NCI-H1417 treated with DMSO at 0.1 percent for 48 hours (cell line): ENCODE measurements around the gene GLTPD2.
"Not testable (repeated sequence)": the region's sequence is repeated elsewhere in the genome, so short reads cannot be mapped to it uniquely, and the experiment has no call there.

Experiments used
- DNase-seq: peaks from one replicate; lab custom pipeline; 2025; lab: John Stamatoyannopoulos, UW

The GLTPD2 gene

DNA sequence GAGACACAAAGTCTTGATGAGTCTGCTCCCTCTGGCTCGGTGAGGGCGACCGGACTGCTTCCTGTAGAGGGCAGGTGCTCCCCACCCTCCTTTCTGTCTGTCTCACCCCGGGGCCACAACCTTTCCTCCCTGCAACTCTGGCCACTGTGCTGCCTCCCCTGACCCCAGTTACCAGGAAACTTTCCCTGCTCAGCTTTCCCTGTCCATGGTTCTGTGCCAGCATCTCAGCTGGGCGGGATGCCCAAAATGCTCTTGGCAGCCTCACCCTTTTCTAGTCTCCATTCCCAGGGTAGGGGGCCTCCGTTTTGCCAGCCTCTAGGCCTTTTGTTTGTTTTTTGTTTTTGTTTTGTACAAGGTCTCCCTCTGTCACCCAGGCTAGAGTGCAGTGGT lies 19.6 kb downstream of the GLTPD2 start:
- DNase-seq: no peak

DNA sequence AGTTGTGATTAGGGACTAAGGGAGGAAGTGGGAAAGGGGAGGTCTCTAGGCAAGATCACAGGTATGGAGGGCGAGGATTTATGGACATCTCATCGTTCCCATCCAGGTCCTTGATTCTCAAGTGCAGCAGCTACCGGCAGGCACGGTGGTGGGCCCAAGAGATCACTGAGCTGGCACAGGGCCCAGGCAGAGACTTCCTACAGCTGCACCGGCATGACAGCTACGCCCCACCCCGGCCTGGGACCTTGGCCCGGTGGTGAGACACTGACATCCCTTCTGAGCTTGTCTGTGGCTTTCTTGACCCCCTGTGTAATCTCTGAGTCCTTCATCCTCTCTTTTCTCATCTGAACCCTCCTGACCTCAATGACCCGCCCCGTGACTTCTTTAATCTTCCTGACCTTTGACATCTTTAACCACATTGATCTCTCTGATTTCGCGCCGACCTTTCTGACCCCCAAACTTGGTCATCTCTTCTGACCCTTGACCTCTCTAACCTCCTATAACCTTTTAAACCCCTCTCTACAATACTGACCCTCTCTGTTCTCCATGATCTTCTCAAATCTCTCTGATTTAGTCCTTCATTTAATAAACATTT lies 22.0 kb downstream of the GLTPD2 start:
- no peak for DNase-seq

DNA sequence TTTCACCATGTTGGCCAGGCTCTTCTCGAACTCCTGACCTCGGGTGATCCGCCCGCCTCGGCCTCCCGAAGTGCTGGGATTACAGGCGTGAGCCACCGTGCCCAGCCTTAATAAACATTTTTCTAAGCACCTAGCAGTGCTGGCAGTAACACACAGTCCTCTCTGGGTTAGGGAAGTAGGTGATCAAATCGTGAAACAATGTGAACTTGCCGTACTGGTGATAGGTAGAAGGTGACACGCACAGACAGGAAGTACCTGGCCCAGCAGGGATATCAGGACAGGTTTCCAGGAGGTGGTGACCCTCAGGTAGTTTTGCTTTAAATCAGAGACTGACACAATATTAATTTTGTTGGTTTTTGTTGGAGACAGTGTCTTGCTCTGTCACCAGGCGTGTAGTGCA lies 22.7 kb downstream of the GLTPD2 start:
- DNase-seq: no peak

GRCh38 chr17:4812690-4813089 lies 23.9 kb downstream of the GLTPD2 start:
- DNase-seq: no peak

GRCh38 chr17:4815043-4815675 lies 26.4 kb downstream of the GLTPD2 start:
- DNase-seq: no peak

GRCh38 chr17:4816826-4817225 lies 28.1 kb downstream of the GLTPD2 start:
- no peak for DNase-seq

DNA sequence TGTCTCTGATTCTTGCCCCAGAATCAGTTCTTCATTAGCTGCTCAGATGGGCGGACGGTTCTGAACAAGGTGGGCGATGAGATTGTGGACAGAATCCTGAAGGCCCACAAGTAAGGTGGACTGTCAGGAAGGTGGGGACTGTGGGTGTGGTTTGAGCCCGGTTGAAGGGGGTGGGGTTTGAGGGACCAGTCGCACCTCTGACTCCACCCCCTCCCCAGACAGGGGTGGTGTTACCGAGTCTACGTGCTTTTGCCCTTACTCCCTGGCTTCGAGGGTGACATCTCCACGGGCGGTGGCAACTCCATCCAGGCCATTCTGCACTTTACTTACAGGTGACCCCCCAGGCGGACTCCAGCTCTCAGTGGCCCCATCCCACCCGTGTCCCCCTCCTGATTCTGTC lies 29.5 kb downstream of the GLTPD2 start:
- no peak for DNase-seq

DNA sequence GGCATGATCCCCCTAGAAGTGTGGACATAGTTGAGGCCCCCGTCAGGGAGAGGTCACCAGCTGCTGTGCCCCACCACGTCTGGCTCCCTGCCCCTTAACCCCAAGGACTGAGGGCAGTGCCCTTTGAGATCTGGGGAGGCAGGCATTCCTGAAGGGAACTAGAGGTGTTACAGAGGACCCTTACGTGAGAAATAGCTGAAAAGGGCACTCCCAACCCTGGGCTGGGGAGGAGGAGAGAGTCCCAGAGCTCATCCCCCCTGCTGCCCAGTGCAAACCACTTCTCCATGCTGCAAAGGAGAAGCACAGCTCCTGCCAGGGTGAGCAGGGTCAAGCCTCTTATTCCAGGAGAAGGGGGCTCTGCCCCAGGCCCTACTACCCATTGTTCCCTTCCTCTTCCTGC lies 34.1 kb downstream of the GLTPD2 start:
- DNase-seq: no peak

GRCh38 chr17:4823373-4824089 lies 34.8 kb downstream of the GLTPD2 start:
- DNase-seq: no peak

DNA sequence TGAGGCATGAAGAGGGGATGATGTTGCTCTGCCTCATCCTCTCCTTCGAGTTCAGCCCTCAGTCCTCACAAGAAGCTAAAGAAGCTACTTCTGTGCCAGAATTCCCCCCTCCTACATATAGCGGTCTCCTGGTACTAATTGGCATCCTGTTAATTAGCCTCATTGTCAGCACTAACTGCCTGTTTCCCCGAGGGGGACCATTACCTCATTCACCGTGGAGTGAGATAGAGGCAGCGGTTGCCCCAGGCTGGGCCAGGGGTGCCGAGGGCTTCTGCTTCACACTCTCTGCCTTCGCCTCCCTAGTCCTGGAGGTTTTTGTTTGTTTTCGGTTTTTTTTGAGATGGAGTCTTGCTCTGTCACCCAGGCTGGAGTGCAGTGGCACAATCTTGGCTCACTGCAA lies 38.6 kb downstream of the GLTPD2 start:
- DNase-seq: no peak

- DNase-seq: not testable (repeated sequence)
These were observed 44.0 kb downstream of the GLTPD2 start for GRCh38 chr17:4832829-4833177.

GRCh38 chr17:4833178-4833940 lies 44.6 kb downstream of the GLTPD2 start, which contains the start of gene MINK1:
Gene MINK1 (plus strand): TSS chr17:4833340. CDS start chr17:4833584, 244 bp downstream.
- peak; percentile 44 for DNase-seq

DNA sequence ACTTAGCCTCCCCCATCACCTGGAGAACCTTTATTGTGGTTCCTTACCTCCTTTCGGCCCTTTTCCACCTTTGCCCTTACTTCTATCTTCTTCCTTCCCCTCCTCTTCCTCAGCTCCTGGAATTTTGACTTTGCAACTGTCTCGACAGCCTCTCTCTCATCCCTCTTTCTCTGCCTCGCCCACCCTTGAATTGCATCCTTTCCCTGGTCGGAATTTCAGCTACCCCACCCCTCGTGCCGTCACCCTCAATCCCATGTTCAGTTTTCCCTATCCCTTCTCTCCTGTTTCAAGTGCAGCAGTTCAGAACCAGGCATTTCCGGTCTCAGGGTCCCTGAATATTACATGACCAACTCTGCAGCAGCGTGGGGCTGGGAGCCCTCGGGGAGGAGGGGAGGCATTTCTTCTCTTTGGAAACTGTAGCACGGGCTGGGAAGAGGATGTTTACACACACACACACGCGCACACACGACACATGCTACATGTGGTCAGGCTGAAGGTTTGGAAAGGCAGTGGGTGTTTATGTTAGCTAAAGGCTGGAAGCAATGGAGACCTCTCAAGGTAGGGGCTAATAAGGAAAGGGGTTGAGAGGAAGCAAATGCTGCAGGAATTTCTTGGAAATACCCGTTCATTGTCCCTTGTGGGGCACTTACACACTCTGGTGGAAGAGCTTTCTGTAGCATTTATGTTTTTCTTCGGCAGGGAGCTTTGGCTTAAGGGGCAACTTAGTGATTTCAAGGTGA lies 45.3 kb downstream of the GLTPD2 start:
- no peak for DNase-seq

GRCh38 chr17:4834681-4835020 lies 45.9 kb downstream of the GLTPD2 start:
- no peak for DNase-seq

DNA sequence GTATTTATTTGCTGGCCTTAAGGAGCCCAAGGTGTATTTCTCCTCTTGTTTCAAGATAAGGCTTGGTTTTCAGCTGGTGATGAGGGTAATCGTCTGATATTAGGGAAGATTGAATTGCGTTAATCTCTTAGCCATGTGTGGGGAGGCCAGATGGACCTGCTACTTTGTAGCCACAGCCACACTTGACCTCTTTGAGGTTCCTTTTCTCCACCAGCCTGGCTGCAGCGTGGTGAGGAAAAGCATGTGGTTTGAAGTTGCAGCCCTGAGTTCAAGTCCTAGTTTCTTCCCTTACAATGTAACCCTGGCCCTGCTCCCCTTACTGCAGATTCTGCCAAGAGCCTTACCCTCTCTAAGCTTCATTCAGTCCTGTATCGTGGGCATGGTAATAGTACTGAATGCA lies 47.5 kb downstream of the GLTPD2 start:
- DNase-seq: no peak

- DNase-seq: no peak
These were observed 48.9 kb downstream of the GLTPD2 start for GRCh38 chr17:4837471-4838308.

DNA sequence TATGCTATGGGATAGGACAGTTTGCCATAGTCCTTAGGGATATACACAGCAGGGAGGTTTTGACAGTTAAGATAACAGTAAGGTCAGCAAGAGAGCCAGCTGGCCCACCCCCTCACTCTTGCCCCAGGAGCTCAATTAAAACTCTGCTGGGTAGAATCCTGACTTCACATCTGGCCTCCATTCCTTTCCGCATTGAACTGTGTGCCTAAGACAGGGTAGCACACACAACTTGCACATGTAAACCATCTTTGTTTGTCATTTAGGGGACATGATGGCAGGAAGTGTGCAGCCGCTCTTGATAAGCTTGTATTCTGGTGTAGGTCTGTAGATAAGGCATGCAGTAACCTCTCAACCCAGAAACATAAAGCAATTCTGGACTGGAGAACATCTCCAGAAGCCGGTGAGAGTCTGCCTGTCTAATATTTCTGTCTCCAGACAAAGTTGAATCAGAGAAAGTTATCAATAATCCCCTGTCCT lies 49.6 kb downstream of the GLTPD2 start:
- DNase-seq: no peak

DNA sequence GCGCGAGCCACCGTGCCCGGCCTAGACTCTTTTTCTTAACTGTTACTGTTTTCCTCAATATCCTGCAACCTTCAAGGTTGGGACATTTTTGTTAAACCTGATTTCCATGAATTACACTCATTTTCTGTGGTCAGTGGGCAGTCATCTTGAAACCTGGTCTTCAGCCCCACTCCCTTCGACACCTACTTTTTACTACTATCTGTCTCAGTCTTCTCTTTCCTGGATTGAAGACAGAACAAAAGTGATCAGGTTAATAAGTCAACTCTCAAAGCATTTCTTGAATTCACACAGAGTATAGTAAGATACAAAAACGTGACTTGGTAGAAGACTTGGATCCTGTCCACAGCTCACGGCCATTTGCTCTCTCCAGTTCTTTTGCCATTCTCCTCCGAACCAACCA lies 50.5 kb downstream of the GLTPD2 start:
- no peak for DNase-seq
